K562 (cell line): ENCODE measurements around the gene ITPRIP. TPM values are rescaled to one million over a fixed set of nuclear protein-coding genes. Genes with fewer than 3 reads are reported as not detected.
A peak's percentile ranks its signal among the peaks of the same experiment; 100 is the strongest.

ENCODE experiments used
- CBX5 ChIP-seq: IDR thresholded peaks from 2 replicates; pipeline ENCODE4 v1.6.1; 2014; ENCODE audit warnings: low read depth, borderline replicate concordance
- CCNT2 ChIP-seq: IDR thresholded peaks from 2 replicates; pipeline ENCODE4 v1.6.1; 2011; ENCODE audit warnings: borderline replicate concordance, low read depth, mild to moderate bottlenecking, moderate library complexity, mixed read lengths, low read length; ENCODE audit not compliant: insufficient read length; ENCODE audit errors: extremely low read depth
- DMBX1 ChIP-seq: fragments of 250-450 bp; sonication (Bioruptor Pico); IDR thresholded peaks from 2 replicates; pipeline ENCODE4 v1.8.0; 2022; ENCODE audit warnings: inconsistent platforms, mild to moderate bottlenecking, moderate library complexity, borderline replicate concordance
- DPF2 ChIP-seq: fragments of 450-650 bp; IDR thresholded peaks from 2 replicates; pipeline ENCODE4 v1.6.1; 2016
- FOS ChIP-seq: IDR thresholded peaks from 3 replicates; pipeline ENCODE4 v1.6.1; 2011; ENCODE audit not compliant: insufficient read length; ENCODE audit errors: extremely low read depth
- GATA2 ChIP-seq: sonication (generic); formaldehyde crosslinking; IDR thresholded peaks from 2 replicates; pipeline ENCODE4 v1.4.0; 2020; ENCODE audit warnings: mild to moderate bottlenecking, missing genetic modification reagents
- HDAC1 ChIP-seq, 2 experiments: fragments of 450-650 bp; IDR thresholded peaks; 2 replicates each; pipeline ENCODE4 v1.6.1; 2016 to 2017; ENCODE audit warnings: inconsistent platforms in 1 of 2, mild to moderate bottlenecking in 1 of 2, moderate library complexity in 1 of 2
- HMGN3 ChIP-seq: IDR thresholded peaks from 2 replicates; pipeline ENCODE4 v1.6.1; 2011; ENCODE audit warnings: borderline replicate concordance, low read depth, mild to moderate bottlenecking, mixed read lengths, low read length; ENCODE audit not compliant: insufficient read length; ENCODE audit errors: extremely low read depth
- IRF2 ChIP-seq: sonication (generic); formaldehyde crosslinking; IDR thresholded peaks from 2 replicates; pipeline ENCODE4 v1.8.1; 2022; ENCODE audit warnings: mild to moderate bottlenecking, missing genetic modification reagents
- MCM3 ChIP-seq: fragments of 450-650 bp; IDR thresholded peaks from 2 replicates; pipeline ENCODE4 v1.6.1; 2016
- NELFE ChIP-seq: IDR thresholded peaks from 2 replicates; pipeline ENCODE4 v1.6.1; 2011; ENCODE audit warnings: mild to moderate bottlenecking; ENCODE audit not compliant: insufficient read depth, insufficient read length
- PTBP1 ChIP-seq: fragments of 200-400 bp; formaldehyde crosslinking; IDR thresholded peaks from 2 replicates; pipeline ENCODE4 v1.6.1; 2017; ENCODE audit warnings: low read depth, low read length
- RAD51 ChIP-seq: fragments of 450-650 bp; IDR thresholded peaks from 2 replicates; pipeline ENCODE4 v1.7.1; 2016; ENCODE audit warnings: low read depth, mild to moderate bottlenecking, borderline replicate concordance
- RBM34 ChIP-seq: fragments of 200-400 bp; formaldehyde crosslinking; IDR thresholded peaks from 2 replicates; pipeline ENCODE4 v1.6.1; 2018; ENCODE audit warnings: low read length, borderline replicate concordance; ENCODE audit not compliant: insufficient read depth
- SMARCA4 ChIP-seq: fragments of 450-650 bp; IDR thresholded peaks from 2 replicates; pipeline ENCODE4 v1.6.1; 2016
- ZNF583 ChIP-seq: fragments of 250-450 bp; sonication (Bioruptor Pico); IDR thresholded peaks from 2 replicates; pipeline ENCODE4 v1.4.0; 2020
- polyA plus RNA-seq, 8 experiments: library from polyadenylated mRNA; depleted of rRNA in 4 of 8; stranded (reverse) in 5 of 8; unstranded in 3 of 8; fragments of >200 nt; fragmentation: Nextera tagmentation in 2 of 8; fragmentation: Illumina TruSeq in 1 of 8; extraction: Ambion mirVana in 2 of 8; extraction: Trizol in 1 of 8; gene quantifications; 2 replicates each; pipeline versions ENCODE4 v1.2.1 to v1.2.3, GENCODE V29; 2011 to 2014; ENCODE audit warnings: inconsistent platforms in 1 of 8, missing spikeins in 1 of 8
- total RNA-seq, 7 experiments: library from RNA; depleted of rRNA in 6 of 7; stranded (reverse); fragments of >200 nt in 6 of 7; fragmentation: Illumina TruSeq in 2 of 7; extraction: Trizol in 2 of 7; gene quantifications; 2 replicates each; pipeline versions ENCODE4 v1.2.1 to v1.2.3, GENCODE V29; 2011 to 2021; ENCODE audit warnings: low replicate concordance in 1 of 7
- TF ChIP-seq, protein P1 (sequence below), 2 experiments: fragments of 450-650 bp in 1 of 2; IDR thresholded peaks; 2 replicates each; pipeline ENCODE4 v1.6.1; 2011 to 2017; ENCODE audit warnings: low read depth in 2 of 2, antibody characterized with exemption in 1 of 2, borderline replicate concordance in 1 of 2, low read length in 1 of 2, mild to moderate bottlenecking in 1 of 2, mixed read lengths in 1 of 2; ENCODE audit not compliant: control insufficient read depth in 1 of 2
- TF ChIP-seq, protein P2 (sequence below): sonication (generic); formaldehyde crosslinking; IDR thresholded peaks from 2 replicates; pipeline ENCODE4 v1.8.1; 2023; ENCODE audit warnings: mild to moderate bottlenecking, missing genetic modification reagents
- TF ChIP-seq, protein P3 (sequence below): sonication (generic); formaldehyde crosslinking; IDR thresholded peaks from 2 replicates; pipeline ENCODE4 v1.8.1; 2022; ENCODE audit warnings: missing genetic modification reagents
- TF ChIP-seq, protein P4 (sequence below), 3 experiments: fragments of 200-800 bp in 1 of 3; sonication (Bioruptor generic) in 1 of 3; sonication (generic) in 1 of 3; formaldehyde crosslinking in 1 of 3; IDR thresholded peaks; 2 replicates each; pipeline versions ENCODE4 v1.6.1 to v1.8.0; 2016 to 2022; ENCODE audit warnings: mild to moderate bottlenecking in 2 of 3, missing compliant biosample characterization in 2 of 3, missing genetic modification characterization in 2 of 3, missing genetic modification reagents in 1 of 3

The ITPRIP gene
- total and polyA plus RNA-seq, 9 of the 15 experiments (the other 6 are each of a cell fraction or from before 2014, with no cell fraction given): 4.4 to 28.5 (median 10.9) TPM

DNA sequence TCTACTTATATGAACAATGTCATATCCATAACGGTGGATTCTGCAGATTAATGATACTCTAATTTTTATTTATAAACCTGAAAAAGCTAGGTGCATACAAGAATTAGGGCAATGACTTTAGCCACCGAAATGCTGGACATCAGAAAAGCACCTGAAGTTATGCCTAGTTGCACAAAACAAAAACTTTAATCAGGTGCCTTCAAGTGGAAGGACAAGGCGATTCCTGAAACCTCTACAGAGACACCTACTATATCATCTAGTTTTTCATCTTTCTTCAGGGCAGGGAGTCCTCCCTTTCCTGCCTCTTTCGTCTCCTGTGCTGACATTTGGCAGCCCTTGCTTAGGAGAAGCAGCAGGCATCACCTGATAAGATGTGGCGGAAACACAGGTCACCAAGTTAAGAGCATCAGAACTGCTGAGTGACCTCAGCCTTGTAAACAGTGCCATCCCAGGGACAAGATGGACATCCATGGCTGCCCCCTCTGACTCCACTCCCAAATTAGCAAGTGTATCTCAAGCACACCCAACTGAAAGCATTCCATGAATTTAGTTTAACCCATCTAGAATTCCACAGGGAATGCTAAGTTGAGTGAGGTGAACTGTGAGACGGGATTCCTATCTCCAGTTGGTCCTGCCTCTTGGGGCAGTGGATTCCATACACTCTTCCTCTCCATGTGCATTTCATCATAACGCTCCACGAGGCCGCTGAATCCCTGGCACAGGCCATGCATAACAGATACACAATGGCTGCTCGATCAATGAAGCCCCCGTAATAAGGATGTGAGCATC lies 5.8 kb downstream of the ITPRIP start (continued):
- TF ChIP-seq, protein P1, sequence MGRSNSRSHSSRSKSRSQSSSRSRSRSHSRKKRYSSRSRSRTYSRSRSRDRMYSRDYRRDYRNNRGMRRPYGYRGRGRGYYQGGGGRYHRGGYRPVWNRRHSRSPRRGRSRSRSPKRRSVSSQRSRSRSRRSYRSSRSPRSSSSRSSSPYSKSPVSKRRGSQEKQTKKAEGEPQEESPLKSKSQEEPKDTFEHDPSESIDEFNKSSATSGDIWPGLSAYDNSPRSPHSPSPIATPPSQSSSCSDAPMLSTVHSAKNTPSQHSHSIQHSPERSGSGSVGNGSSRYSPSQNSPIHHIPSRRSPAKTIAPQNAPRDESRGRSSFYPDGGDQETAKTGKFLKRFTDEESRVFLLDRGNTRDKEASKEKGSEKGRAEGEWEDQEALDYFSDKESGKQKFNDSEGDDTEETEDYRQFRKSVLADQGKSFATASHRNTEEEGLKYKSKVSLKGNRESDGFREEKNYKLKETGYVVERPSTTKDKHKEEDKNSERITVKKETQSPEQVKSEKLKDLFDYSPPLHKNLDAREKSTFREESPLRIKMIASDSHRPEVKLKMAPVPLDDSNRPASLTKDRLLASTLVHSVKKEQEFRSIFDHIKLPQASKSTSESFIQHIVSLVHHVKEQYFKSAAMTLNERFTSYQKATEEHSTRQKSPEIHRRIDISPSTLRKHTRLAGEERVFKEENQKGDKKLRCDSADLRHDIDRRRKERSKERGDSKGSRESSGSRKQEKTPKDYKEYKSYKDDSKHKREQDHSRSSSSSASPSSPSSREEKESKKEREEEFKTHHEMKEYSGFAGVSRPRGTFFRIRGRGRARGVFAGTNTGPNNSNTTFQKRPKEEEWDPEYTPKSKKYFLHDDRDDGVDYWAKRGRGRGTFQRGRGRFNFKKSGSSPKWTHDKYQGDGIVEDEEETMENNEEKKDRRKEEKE (IDR thresholded peaks at IDR 0.05; ENCODE audit: borderline replicate concordance in 1 of 2, control insufficient read depth in 1 of 2, low read depth in 2 of 2, low read length in 1 of 2): no peak
- TF ChIP-seq, protein P2, sequence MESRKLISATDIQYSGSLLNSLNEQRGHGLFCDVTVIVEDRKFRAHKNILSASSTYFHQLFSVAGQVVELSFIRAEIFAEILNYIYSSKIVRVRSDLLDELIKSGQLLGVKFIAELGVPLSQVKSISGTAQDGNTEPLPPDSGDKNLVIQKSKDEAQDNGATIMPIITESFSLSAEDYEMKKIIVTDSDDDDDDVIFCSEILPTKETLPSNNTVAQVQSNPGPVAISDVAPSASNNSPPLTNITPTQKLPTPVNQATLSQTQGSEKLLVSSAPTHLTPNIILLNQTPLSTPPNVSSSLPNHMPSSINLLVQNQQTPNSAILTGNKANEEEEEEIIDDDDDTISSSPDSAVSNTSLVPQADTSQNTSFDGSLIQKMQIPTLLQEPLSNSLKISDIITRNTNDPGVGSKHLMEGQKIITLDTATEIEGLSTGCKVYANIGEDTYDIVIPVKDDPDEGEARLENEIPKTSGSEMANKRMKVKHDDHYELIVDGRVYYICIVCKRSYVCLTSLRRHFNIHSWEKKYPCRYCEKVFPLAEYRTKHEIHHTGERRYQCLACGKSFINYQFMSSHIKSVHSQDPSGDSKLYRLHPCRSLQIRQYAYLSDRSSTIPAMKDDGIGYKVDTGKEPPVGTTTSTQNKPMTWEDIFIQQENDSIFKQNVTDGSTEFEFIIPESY (CRISPR knock-in tag): no peak
- TF ChIP-seq, protein P3, sequence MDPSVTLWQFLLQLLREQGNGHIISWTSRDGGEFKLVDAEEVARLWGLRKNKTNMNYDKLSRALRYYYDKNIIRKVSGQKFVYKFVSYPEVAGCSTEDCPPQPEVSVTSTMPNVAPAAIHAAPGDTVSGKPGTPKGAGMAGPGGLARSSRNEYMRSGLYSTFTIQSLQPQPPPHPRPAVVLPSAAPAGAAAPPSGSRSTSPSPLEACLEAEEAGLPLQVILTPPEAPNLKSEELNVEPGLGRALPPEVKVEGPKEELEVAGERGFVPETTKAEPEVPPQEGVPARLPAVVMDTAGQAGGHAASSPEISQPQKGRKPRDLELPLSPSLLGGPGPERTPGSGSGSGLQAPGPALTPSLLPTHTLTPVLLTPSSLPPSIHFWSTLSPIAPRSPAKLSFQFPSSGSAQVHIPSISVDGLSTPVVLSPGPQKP (CRISPR knock-in tag): no peak
- TF ChIP-seq ZNF583: no peak
- TF ChIP-seq CCNT2: no peak
- no peak for TF ChIP-seq HMGN3
- no peak for TF ChIP-seq IRF2 (CRISPR knock-in tag)
- peak in 1 of 2 experiments; percentile 28; a peak in 1 of 4 replicates for TF ChIP-seq HDAC1 (IDR thresholded peaks at IDR 0.05)
- no peak for TF ChIP-seq RAD51
- TF ChIP-seq DPF2: peak; percentile 78
- no peak for TF ChIP-seq MCM3
- TF ChIP-seq RBM34: no peak
- no peak for TF ChIP-seq CBX5
- TF ChIP-seq NELFE: no peak
- TF ChIP-seq DMBX1 (CRISPR knock-in tag): peak; percentile 46; the same call in 1 of the 2 replicates
- peak; percentile 11; the same call in 1 of the 2 replicates for TF ChIP-seq GATA2 (CRISPR knock-in tag)
- TF ChIP-seq SMARCA4: peak; percentile 53; the same call in 1 of the 2 replicates
- no peak for TF ChIP-seq PTBP1
- TF ChIP-seq, protein P4, sequence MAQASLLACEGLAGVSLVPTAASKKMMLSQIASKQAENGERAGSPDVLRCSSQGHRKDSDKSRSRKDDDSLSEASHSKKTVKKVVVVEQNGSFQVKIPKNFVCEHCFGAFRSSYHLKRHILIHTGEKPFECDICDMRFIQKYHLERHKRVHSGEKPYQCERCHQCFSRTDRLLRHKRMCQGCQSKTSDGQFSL (CRISPR knock-in tag; IDR thresholded peaks at IDR 0.05): no peak
- TF ChIP-seq, protein P4 (tag; IDR thresholded peaks at IDR 0.05): no peak
- TF ChIP-seq FOS: no peak
